Mesenchymal stem cell (in vitro differentiated cells and primary cell): ENCODE results near the gene FGR.

ENCODE experiments used
- DNase-seq: peaks from one replicate; pipeline ENCODE4 v3.0.0-alpha.2; 2013
- H2AFZ ChIP-seq: one replicate; pipeline ENCODE4 v1.6.1; 2013; ENCODE audit warnings: low read depth, mild to moderate bottlenecking, control low read depth, inconsistent platforms, low read length, moderate library complexity
- H2AK5ac ChIP-seq: 2 replicates; pipeline ENCODE4 v1.6.1; 2013; ENCODE audit warnings: low read length, moderate library complexity, mild to moderate bottlenecking, inconsistent platforms; ENCODE audit not compliant: severe bottlenecking
- H2BK120ac ChIP-seq: one replicate; pipeline ENCODE4 v1.6.1; 2013; ENCODE audit warnings: low read depth, mild to moderate bottlenecking, inconsistent platforms, low read length, moderate library complexity
- H2BK12ac ChIP-seq, 2 experiments: one replicate each; pipeline ENCODE4 v1.6.1; 2013; ENCODE audit warnings: inconsistent platforms in 2 of 2, low read length in 2 of 2, mild to moderate bottlenecking in 2 of 2, moderate library complexity in 2 of 2, control low read depth in 1 of 2
- H2BK15ac ChIP-seq: one replicate; pipeline ENCODE4 v1.6.1; 2013; ENCODE audit warnings: mild to moderate bottlenecking, low read depth, inconsistent platforms; ENCODE audit not compliant: poor library complexity, severe bottlenecking
- H2BK5ac ChIP-seq: 2 replicates; pipeline ENCODE4 v1.6.1; 2013; ENCODE audit warnings: low read depth, mild to moderate bottlenecking, low read length, control low read depth, inconsistent platforms; ENCODE audit not compliant: poor library complexity, severe bottlenecking
- H3K14ac ChIP-seq, 2 experiments: one replicate each; pipeline ENCODE4 v1.6.1; 2013; ENCODE audit warnings: inconsistent platforms in 2 of 2, low read length in 2 of 2, control low read depth in 1 of 2, mild to moderate bottlenecking in 1 of 2, moderate library complexity in 1 of 2
- H3K18ac ChIP-seq, 2 experiments: one replicate each; pipeline ENCODE4 v1.6.1; 2013; ENCODE audit warnings: inconsistent platforms in 2 of 2, low read length in 2 of 2, control low read depth in 1 of 2, low read depth in 1 of 2, mild to moderate bottlenecking in 1 of 2
- H3K23ac ChIP-seq, 2 experiments: one replicate each; pipeline ENCODE4 v1.6.1; 2013; ENCODE audit warnings: inconsistent platforms in 2 of 2, low read length in 2 of 2, mild to moderate bottlenecking in 2 of 2, moderate library complexity in 2 of 2, control low read depth in 1 of 2
- H3K27ac ChIP-seq: 2 replicates; pipeline ENCODE4 v1.5.1; 2013; ENCODE audit warnings: mild to moderate bottlenecking, moderate library complexity, low read length, control low read depth, inconsistent platforms; ENCODE audit not compliant: poor library complexity, severe bottlenecking
- H3K27me3 ChIP-seq, 2 experiments: 2 replicates each; pipeline versions ENCODE4 v1.6.1 to v1.7.0; 2013; ENCODE audit warnings: low read length in 2 of 2, mild to moderate bottlenecking in 2 of 2, moderate library complexity in 2 of 2, control low read depth in 1 of 2, inconsistent platforms in 1 of 2; ENCODE audit not compliant: control insufficient read depth in 1 of 2, insufficient read depth in 1 of 2
- H3K36me3 ChIP-seq, 2 experiments: 2 replicates each; pipeline versions ENCODE4 v1.6.1 to v1.7.0; 2013; ENCODE audit warnings: low read length in 2 of 2, control low read depth in 1 of 2, inconsistent platforms in 1 of 2, low read depth in 1 of 2, mild to moderate bottlenecking in 1 of 2; ENCODE audit not compliant: insufficient read depth in 2 of 2, control insufficient read depth in 1 of 2
- H3K4ac ChIP-seq, 2 experiments: one replicate each; pipeline ENCODE4 v1.6.1; 2013; ENCODE audit warnings: inconsistent platforms in 2 of 2, low read length in 2 of 2, mild to moderate bottlenecking in 2 of 2, moderate library complexity in 2 of 2, control low read depth in 1 of 2, low read depth in 1 of 2
- H3K4me1 ChIP-seq: 2 replicates; pipeline ENCODE4 v1.6.1; 2013; ENCODE audit warnings: low read depth, low read length, control low read depth; ENCODE audit not compliant: control insufficient read depth, insufficient read depth
- H3K4me2 ChIP-seq: 2 replicates; pipeline ENCODE4 v1.6.1; 2013; ENCODE audit warnings: low read length, mild to moderate bottlenecking, inconsistent platforms; ENCODE audit not compliant: poor library complexity, severe bottlenecking
- H3K4me3 ChIP-seq, 2 experiments: 2 replicates each; pipeline versions ENCODE4 v1.5.1 to v1.7.0; 2013; ENCODE audit warnings: low read length in 2 of 2, mild to moderate bottlenecking in 2 of 2, control low read depth in 1 of 2, low read depth in 1 of 2; ENCODE audit not compliant: insufficient read depth in 1 of 2
- H3K79me1 ChIP-seq: replicated peaks from 2 replicates; pipeline ENCODE4 v1.6.1; 2013; ENCODE audit warnings: mild to moderate bottlenecking, control low read depth, low read length, inconsistent platforms; ENCODE audit not compliant: poor library complexity, severe bottlenecking
- H3K9ac ChIP-seq: 2 replicates; pipeline ENCODE4 v1.7.0; 2013; ENCODE audit warnings: mild to moderate bottlenecking, low read length, moderate library complexity
- H3K9me3 ChIP-seq: 2 replicates; pipeline ENCODE4 v1.7.0; 2013; ENCODE audit warnings: mild to moderate bottlenecking, low read length; ENCODE audit not compliant: control insufficient read depth
- H4K8ac ChIP-seq: one replicate; pipeline ENCODE4 v1.6.1; 2013; ENCODE audit warnings: inconsistent platforms, mild to moderate bottlenecking, low read length, moderate library complexity
- H4K91ac ChIP-seq: one replicate; pipeline ENCODE4 v1.6.1; 2013; ENCODE audit warnings: mild to moderate bottlenecking, low read length, inconsistent platforms
- WGBS: methylation state at CpG from one replicate; pipeline ENCODE4 v1.1.7; 2013; ENCODE audit warnings: mixed read lengths; 5-methylcytosine and 5-hydroxymethylcytosine counted together

The FGR gene

GRCh38 chr1:27635396-27636142, 584 bp upstream of the FGR start:
- Histone ChIP-seq H2AK5ac (no peak overlapping the region), H2BK12ac (no peak overlapping the region), H2BK120ac (no peak overlapping the region), H3K27ac (no peak overlapping the region), H3K14ac (no peak overlapping the region), H2AFZ (no peak overlapping the region), H3K9ac (no peak overlapping the region), H3K36me3 (no peaks in the 10 kb centered on the region), H4K8ac (no peak overlapping the region), H3K27me3 (peaks cover 13 to 31% of the 10 kb centered on the region in 2 experiments), H2BK15ac (no peak overlapping the region), H3K18ac (no peak overlapping the region), H3K23ac (no peak overlapping the region), H3K4me1 (peaks cover 7% of the 10 kb centered on the region), H2BK5ac (no peak overlapping the region), H3K4me2 (no peak overlapping the region), H3K4me3 (no peak overlapping the region), H4K91ac (no peak overlapping the region), H3K4ac (no peak overlapping the region), H3K9me3 (no peaks in the 10 kb centered on the region), H3K79me1 (no peaks in the 10 kb centered on the region)
- WGBS: 90% methylated on average over 11 of the region's 11 CpGs
- no peak for DNase-seq

GRCh38 chr1:27634177-27634984, 604 bp downstream of the FGR start:
- peak; percentile 46 for DNase-seq
- 12% methylated on average over 61 of the region's 63 CpGs for WGBS
- H4K91ac ChIP-seq: peak overlapping the region; percentile 73

GRCh38 chr1:27633640-27634176, 1.3 kb downstream of the FGR start:
- Histone ChIP-seq H4K91ac (no peak overlapping the region), H3K36me3 (no peaks in the 10 kb centered on the region), H3K27me3 (peaks cover 13 to 35% of the 10 kb centered on the region in 2 experiments), H3K27ac (no peak overlapping the region), H2BK15ac (peak overlapping the region; percentile 94), H3K23ac (no peak overlapping the region), H3K4me3 (peak overlapping the region; percentile 37 to 67), H2BK5ac (no peak overlapping the region), H3K79me1 (no peaks in the 10 kb centered on the region), H2AFZ (no peak overlapping the region), H3K4me1 (peaks cover 8% of the 10 kb centered on the region), H3K4ac (peak overlapping the region; percentile 6 to 84), H3K9me3 (no peaks in the 10 kb centered on the region), H2BK120ac (peak overlapping the region; percentile 55), H3K9ac (peak overlapping the region; percentile 73), H3K14ac (no peak overlapping the region), H3K4me2 (peak overlapping the region; percentile 75), H2AK5ac (no peak overlapping the region), H4K8ac (peak overlapping the region; percentile 93), H2BK12ac (peak overlapping the region in 1 of 2 experiments; percentile 64), H3K18ac (peak overlapping the region; percentile 13 to 85)
- WGBS: 35% methylated on average over 14 of the region's 17 CpGs
- no peak for DNase-seq

More at GRCh38 chr1:27634177-27634984, 604 bp downstream of the FGR start:
- H4K8ac ChIP-seq: peak overlapping the region; percentile 93
- no peak overlapping the region for H2BK5ac ChIP-seq
- H3K36me3 ChIP-seq: no peaks in the 10 kb centered on the region
- peaks cover 7% of the 10 kb centered on the region for H3K4me1 ChIP-seq
- H3K4me3 ChIP-seq: peak overlapping the region; percentile 37 to 67
- H3K9ac ChIP-seq: peak overlapping the region; percentile 73
- no peaks in the 10 kb centered on the region for H3K79me1 ChIP-seq
- no peak overlapping the region for H2AFZ ChIP-seq
- H2BK12ac ChIP-seq: peak overlapping the region in 1 of 2 experiments; percentile 64
- H3K23ac ChIP-seq: peak overlapping the region in 1 of 2 experiments; percentile 14
- H3K14ac ChIP-seq: no peak overlapping the region
- H3K4me2 ChIP-seq: peak overlapping the region; percentile 75
- peak overlapping the region; percentile 13 to 85 for H3K18ac ChIP-seq
- peak overlapping the region; percentile 24 to 84 for H3K4ac ChIP-seq
- H3K27ac ChIP-seq: no peak overlapping the region
- peak overlapping the region; percentile 55 for H2BK120ac ChIP-seq
- no peak overlapping the region for H2AK5ac ChIP-seq
- H2BK15ac ChIP-seq: peak overlapping the region; percentile 94
- peaks cover 13 to 33% of the 10 kb centered on the region in 2 experiments for H3K27me3 ChIP-seq
- no peaks in the 10 kb centered on the region for H3K9me3 ChIP-seq

- Histone ChIP-seq H2BK120ac (no peak overlapping the region), H3K18ac (no peak overlapping the region), H2BK12ac (no peak overlapping the region), H3K4me2 (no peak overlapping the region), H3K9ac (no peak overlapping the region), H2BK15ac (no peak overlapping the region), H3K36me3 (no peaks in the 10 kb centered on the region), H3K4me1 (peaks cover 8% of the 10 kb centered on the region), H2AFZ (no peak overlapping the region), H3K4me3 (no peak overlapping the region), H3K79me1 (no peaks in the 10 kb centered on the region), H3K27me3 (peaks cover 13 to 37% of the 10 kb centered on the region in 2 experiments), H2AK5ac (no peak overlapping the region), H3K23ac (no peak overlapping the region), H3K4ac (no peak overlapping the region), H3K14ac (no peak overlapping the region), H2BK5ac (no peak overlapping the region), H4K8ac (no peak overlapping the region), H3K27ac (no peak overlapping the region), H3K9me3 (no peaks in the 10 kb centered on the region), H4K91ac (no peak overlapping the region)
- WGBS: 91% methylated on average over 5 of the region's 5 CpGs
- no peak for DNase-seq
Measured at GRCh38 chr1:27633298-27633610, 1.7 kb downstream of the FGR start.
